Bronchial epithelial cell (primary cell): ENCODE data around the gene DAG1. TPM values are rescaled to one million over a fixed set of nuclear protein-coding genes. Genes with fewer than 3 reads are reported as not detected.

Experiments used
- DNase-seq: peaks from one replicate; pipeline ENCODE4 v3.0.0-alpha.2; 2010; ENCODE audit warnings: low read depth
- FAIRE-seq: peaks from 2 replicates; lab custom pipeline; 2011; peaks lifted over from hg19 to GRCh38; lab: Jason Lieb, UNC
- H3K27me3 ChIP-seq: 2 replicates; pipeline ENCODE4 v1.5.1; 2011; ENCODE audit warnings: low read length; ENCODE audit not compliant: control insufficient read depth, insufficient read depth
- H3K36me3 ChIP-seq: 2 replicates; pipeline ENCODE4 v1.5.1; 2011; ENCODE audit warnings: low read length; ENCODE audit not compliant: control insufficient read depth, insufficient read depth
- H3K4me3 ChIP-seq: 2 replicates; pipeline ENCODE4 v1.5.1; 2011; ENCODE audit warnings: mild to moderate bottlenecking, low read depth, low read length, control low read depth
- total RNA-seq: library from RNA; depleted of rRNA; stranded (reverse); fragments of >200 nt; gene quantifications from 2 replicates; pipeline ENCODE4 v1.2.1, GENCODE V29; 2014
- TF ChIP-seq, protein P1 (sequence below): IDR thresholded peaks from 2 replicates; pipeline ENCODE4 v1.5.1; 2011; ENCODE audit warnings: mild to moderate bottlenecking, moderate library complexity, low read length, control low read depth, inconsistent platforms; ENCODE audit not compliant: insufficient read depth, severe bottlenecking

DAG1 gene
- total RNA-seq, 1 donor from 2014 or later = 20.3 TPM

DNA sequence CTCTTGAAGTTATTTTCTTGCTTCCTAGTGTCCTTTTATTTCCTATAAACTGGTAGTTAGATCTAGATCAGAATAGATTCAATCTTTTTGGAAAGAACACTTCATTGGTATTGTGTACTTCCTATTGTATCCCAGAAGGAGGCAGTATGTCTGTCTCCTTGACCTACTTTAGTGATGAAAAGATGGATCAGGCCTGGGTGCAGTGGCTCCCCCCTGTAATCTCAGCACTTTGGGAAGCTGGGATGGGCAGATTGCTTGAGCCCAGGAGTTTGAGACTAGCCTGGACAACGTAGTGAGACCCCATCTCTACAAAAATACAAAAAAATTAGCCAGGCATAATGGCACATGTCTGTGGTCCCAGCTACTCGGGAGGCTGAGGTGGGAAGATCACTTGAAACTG lies 96.2 kb downstream of the DAG1 start:
- TF ChIP-seq, protein P1, sequence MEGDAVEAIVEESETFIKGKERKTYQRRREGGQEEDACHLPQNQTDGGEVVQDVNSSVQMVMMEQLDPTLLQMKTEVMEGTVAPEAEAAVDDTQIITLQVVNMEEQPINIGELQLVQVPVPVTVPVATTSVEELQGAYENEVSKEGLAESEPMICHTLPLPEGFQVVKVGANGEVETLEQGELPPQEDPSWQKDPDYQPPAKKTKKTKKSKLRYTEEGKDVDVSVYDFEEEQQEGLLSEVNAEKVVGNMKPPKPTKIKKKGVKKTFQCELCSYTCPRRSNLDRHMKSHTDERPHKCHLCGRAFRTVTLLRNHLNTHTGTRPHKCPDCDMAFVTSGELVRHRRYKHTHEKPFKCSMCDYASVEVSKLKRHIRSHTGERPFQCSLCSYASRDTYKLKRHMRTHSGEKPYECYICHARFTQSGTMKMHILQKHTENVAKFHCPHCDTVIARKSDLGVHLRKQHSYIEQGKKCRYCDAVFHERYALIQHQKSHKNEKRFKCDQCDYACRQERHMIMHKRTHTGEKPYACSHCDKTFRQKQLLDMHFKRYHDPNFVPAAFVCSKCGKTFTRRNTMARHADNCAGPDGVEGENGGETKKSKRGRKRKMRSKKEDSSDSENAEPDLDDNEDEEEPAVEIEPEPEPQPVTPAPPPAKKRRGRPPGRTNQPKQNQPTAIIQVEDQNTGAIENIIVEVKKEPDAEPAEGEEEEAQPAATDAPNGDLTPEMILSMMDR = peak; percentile 31
- peaks cover 2% of the 10 kb centered on the region for H3K27me3 ChIP-seq
- DNase-seq = peak; percentile 17
- no peaks in the 10 kb centered on the region for H3K36me3 ChIP-seq
- FAIRE-seq = no peak
- no peak overlapping the region for H3K4me3 ChIP-seq

DNA sequence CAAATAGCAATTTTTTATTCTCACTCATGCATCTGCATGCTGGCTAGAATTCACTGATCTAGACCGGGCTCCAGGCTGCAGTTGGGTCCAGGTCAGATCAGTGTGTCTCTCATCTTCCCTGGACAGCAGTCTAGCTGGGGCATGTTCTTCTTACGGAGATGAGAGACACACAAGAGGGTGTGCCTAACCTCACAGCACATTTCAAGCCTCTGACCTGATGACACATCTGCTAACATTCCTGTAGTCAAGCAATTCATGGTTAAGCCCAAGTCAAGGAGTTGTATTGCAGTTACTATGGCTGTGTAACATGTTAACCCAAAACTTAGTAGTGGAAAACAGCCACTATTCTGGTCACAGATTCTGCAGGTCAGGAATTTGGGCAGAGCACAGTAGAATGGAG lies 97.3 kb downstream of the DAG1 start:
- peaks cover 2% of the 10 kb centered on the region for H3K27me3 ChIP-seq
- FAIRE-seq (no peak), DNase-seq (peak; percentile 78)
- TF ChIP-seq, protein P1 = no peak
- H3K4me3 ChIP-seq = no peak overlapping the region
- no peaks in the 10 kb centered on the region for H3K36me3 ChIP-seq

DNA sequence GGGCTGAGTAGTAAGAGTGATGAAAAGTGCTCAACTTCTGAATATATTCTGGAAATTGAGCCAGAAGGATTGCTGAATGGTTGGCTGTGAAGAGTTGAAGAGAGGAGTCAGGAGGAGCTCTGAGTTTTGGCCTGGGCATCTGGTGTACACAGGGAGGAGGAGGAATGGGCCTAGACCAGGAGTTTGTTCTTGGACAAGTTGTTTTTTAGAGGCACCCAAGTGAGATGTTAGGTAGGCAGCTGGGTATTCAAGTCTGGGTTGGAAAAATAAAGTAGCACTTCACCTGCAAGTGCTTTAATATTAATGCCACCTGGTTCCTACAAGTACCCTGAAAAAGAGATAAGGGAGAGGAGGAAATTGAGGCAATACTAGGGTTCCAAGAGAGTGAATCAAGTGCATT lies 98.9 kb downstream of the DAG1 start:
- TF ChIP-seq, protein P1 = no peak
- FAIRE-seq (no peak), DNase-seq (no peak)
- H3K36me3 ChIP-seq = no peaks in the 10 kb centered on the region
- H3K4me3 ChIP-seq = no peak overlapping the region
- peaks cover 2% of the 10 kb centered on the region for H3K27me3 ChIP-seq

DNA sequence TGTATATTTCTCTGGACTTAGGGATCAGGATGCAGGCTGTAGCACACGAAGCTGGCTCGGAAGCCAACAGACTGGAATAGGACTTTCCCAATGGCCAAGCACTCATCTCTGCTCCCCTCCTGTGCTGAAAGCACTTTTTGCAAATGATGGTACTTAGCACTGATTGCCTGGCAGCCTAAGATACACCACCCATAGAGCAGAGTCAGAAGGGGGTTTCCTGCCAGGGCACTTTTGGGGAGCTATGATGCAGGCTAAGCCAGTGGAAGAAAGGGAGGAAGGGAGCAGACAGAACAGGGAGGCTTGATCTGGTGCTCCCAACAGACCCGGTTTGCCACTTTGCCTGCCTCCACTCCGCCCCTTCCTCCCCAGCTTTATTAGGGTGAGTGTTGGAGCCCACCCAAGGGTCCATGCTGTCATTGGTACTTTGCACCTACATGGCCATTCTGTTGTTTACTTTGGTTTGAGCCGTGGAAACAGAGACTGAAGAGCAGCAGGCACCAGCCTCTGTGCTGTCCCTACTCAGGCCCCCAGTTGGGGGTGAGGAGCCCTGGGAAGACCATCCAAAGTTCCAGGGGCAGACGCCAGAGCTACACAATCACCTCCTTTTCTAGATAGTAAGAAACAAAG lies 100.1 kb downstream of the DAG1 start:
- Histone ChIP-seq H3K4me3 (no peak overlapping the region), H3K27me3 (peaks cover 2% of the 10 kb centered on the region), H3K36me3 (no peaks in the 10 kb centered on the region)
- DNase-seq (no peak), FAIRE-seq (no peak)
- TF ChIP-seq, protein P1 = no peak

DNA sequence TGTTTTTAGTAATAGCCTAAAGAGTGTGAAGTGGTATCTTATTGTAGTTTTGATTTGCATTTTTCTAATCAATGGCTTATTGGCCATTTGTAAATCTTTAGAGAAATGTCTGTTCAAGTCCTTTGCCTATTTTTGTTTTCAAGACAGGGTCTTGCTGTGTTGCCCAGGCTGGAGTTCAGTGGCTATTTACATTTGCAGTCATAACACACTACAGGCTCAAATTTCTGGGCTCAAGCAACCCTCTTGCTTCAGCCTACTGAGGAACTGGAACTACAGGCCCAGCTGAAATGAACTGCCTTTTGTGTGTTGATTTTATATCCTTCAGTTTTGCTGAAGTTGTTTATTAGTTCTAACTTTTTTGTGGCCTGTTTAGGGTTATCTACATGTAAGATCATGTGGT lies 112.1 kb downstream of the DAG1 start:
- no peak for DNase-seq
- H3K4me3 ChIP-seq = no peak overlapping the region
- no peaks in the 10 kb centered on the region for H3K27me3 ChIP-seq
- no peaks in the 10 kb centered on the region for H3K36me3 ChIP-seq
- TF ChIP-seq, protein P1 = no peak
- no peak for FAIRE-seq

Other genes with a start within 250 kb of the DAG1 start
- gene C3orf62, start 193.0 kb upstream of the DAG1 start, total RNA-seq = 0.79 and 1.8 TPM in 2 replicates
- gene USP4, start 130.2 kb upstream of the DAG1 start, total RNA-seq = 25.5 and 28.5 TPM in 2 replicates
- gene GPX1, start 111.9 kb upstream of the DAG1 start, total RNA-seq = 533 and 633 TPM in 2 replicates
- 300 and 621 TPM in 2 replicates for gene RHOA, start 58.3 kb upstream of the DAG1 start, total RNA-seq
- 4.5 and 9.1 TPM in 2 replicates for gene TCTA, start 57.8 kb upstream of the DAG1 start, total RNA-seq
- gene AMT, start 47.8 kb upstream of the DAG1 start, total RNA-seq = 0.79 and 2.2 TPM in 2 replicates
- 1.3 and 3.3 TPM in 2 replicates for gene NICN1, start 40.9 kb upstream of the DAG1 start, total RNA-seq
- under 0.01 TPM in 1 of 2 replicates, not detected in the other for gene BSN, start 84.2 kb downstream of the DAG1 start, total RNA-seq
- 156 and 163 TPM in 2 replicates for gene APEH, start 204.1 kb downstream of the DAG1 start, total RNA-seq
- 4.7 and 7.6 TPM in 2 replicates for gene MST1, start 219.2 kb downstream of the DAG1 start, total RNA-seq
- 17.6 and 21.5 TPM in 2 replicates for gene RNF123, start 219.3 kb downstream of the DAG1 start, total RNA-seq
- gene AMIGO3, start 249.4 kb downstream of the DAG1 start, total RNA-seq = not detected in 2 replicates